ENCODE results near the gene NFIC.

NFIC gene

GRCh38 chr19:3499738-3500428 lies 133.5 kb downstream of the NFIC start:
- Histone ChIP-seq H3K27ac (peak overlapping the region; percentile 64 to 91), H3K4me3 (peak overlapping the region; percentile 73)
- no peak for DNase-seq (ENCODE audit: low spot score)
- no peak for TF ChIP-seq CTCF (IDR thresholded peaks at IDR 0.05)

GRCh38 chr19:3500429-3501101 lies 134.2 kb downstream of the NFIC start, which contains the start of gene DOHH:
DOHH (minus strand) TSS chr19:3500674; CDS start chr19:3496814, 3,860 bp downstream.
- Histone ChIP-seq H3K27ac (peak within 1 kb of the TSS; percentile 64 to 91), H3K4me3 (peak within 1 kb of the TSS; percentile 73)
- DNase-seq (ENCODE audit: low spot score): peak; percentile 96
- TF ChIP-seq CTCF (IDR thresholded peaks at IDR 0.05): no peak

GRCh38 chr19:3501780-3502179 lies 135.4 kb downstream of the NFIC start:
- DNase-seq (ENCODE audit: low spot score): no peak
- Histone ChIP-seq H3K27ac (no peak overlapping the region), H3K4me3 (no peak overlapping the region)
- no peak for TF ChIP-seq CTCF (IDR thresholded peaks at IDR 0.05)

GRCh38 chr19:3503036-3503572 lies 136.7 kb downstream of the NFIC start:
- no peak for DNase-seq (ENCODE audit: low spot score)
- H3K4me3 ChIP-seq: no peak overlapping the region
- TF ChIP-seq CTCF (IDR thresholded peaks at IDR 0.05): no peak
- no peak overlapping the region for H3K27ac ChIP-seq

- DNase-seq (ENCODE audit: low spot score): no peak
- Histone ChIP-seq H3K27ac (no peak overlapping the region), H3K4me3 (no peak overlapping the region)
- no peak for TF ChIP-seq CTCF (IDR thresholded peaks at IDR 0.05)
These were observed 138.4 kb downstream of the NFIC start for GRCh38 chr19:3504735-3505134.

GRCh38 chr19:3505598-3506383 lies 139.4 kb downstream of the NFIC start, which contains the start of gene FZR1:
FZR1 (plus strand) TSS chr19:3506311; CDS start chr19:3522990, 16,679 bp downstream.
- H3K4me3 ChIP-seq: peak within 1 kb of the TSS; percentile 95
- H3K27ac ChIP-seq: peak within 1 kb of the TSS; percentile 84 to 90
- DNase-seq (ENCODE audit: low spot score): peak; percentile 100
- no peak for TF ChIP-seq CTCF (IDR thresholded peaks at IDR 0.05)
